NCI-H1694 treated with DMSO at 0.1 percent for 48 hours (cell line): ENCODE results near the gene TMEM151A.

ENCODE experiments used
- DNase-seq: peaks from one replicate; lab custom pipeline; 2025; lab: John Stamatoyannopoulos, UW

Gene TMEM151A

GRCh38 chr11:66336234-66337102 is 44.8 kb downstream of the TMEM151A start, which contains the start of gene RIN1:
TSS of gene RIN1 (minus strand) at chr11:66336434. CDS start at chr11:66336402, 32 bp downstream.
- peak; percentile 95 for DNase-seq

- peak; percentile 30 for DNase-seq
Observed at GRCh38 chr11:66337103-66337899, 45.6 kb downstream of the TMEM151A start.

GRCh38 chr11:66338276-66339161 is 46.8 kb downstream of the TMEM151A start:
- no peak for DNase-seq

- no peak for DNase-seq
Observed at GRCh38 chr11:66339162-66339675, 47.5 kb downstream of the TMEM151A start.

GRCh38 chr11:66339686-66340483 is 48.2 kb downstream of the TMEM151A start:
- DNase-seq = no peak

GRCh38 chr11:66340596-66341501 is 49.2 kb downstream of the TMEM151A start:
- DNase-seq = no peak

GRCh38 chr11:66341502-66342126 is 49.9 kb downstream of the TMEM151A start:
- no peak for DNase-seq

- DNase-seq = no peak
Observed at GRCh38 chr11:66343176-66343575, 51.5 kb downstream of the TMEM151A start.

GRCh38 chr11:66344550-66345315 is 53.0 kb downstream of the TMEM151A start, which contains the start of gene BRMS1:
TSS of gene BRMS1 (minus strand) at chr11:66345104. CDS start at chr11:66342234, 2,870 bp downstream.
- peak; percentile 83 for DNase-seq

- no peak for DNase-seq
Observed at GRCh38 chr11:66345316-66345649, 53.6 kb downstream of the TMEM151A start.
